A549 (cell line): ENCODE data around the gene CTNND2. TPM values are rescaled to one million over a fixed set of nuclear protein-coding genes. Genes with fewer than 3 reads are reported as not detected.

Experiments used
- ATAC-seq, 2 experiments: fragments of 200-7000 bp in 1 of 2; fragments of >200 bp in 1 of 2; cut with Nextera tagmentation in 1 of 2; cut with Tn5 transposase in 1 of 2; 3 replicates each; pipeline versions ENCODE4 v1.8.0 to v1.9.1; 2018 to 2020; ENCODE audit warnings: mild to moderate bottlenecking in 1 of 2, moderate library complexity in 1 of 2
- CTCF ChIA-PET: fragments of 300-600 bp; sonication (Branson Sonifier 250); formaldehyde crosslinking; extraction: SDS; loops from one replicate; lab custom pipeline; 2021; ENCODE audit warnings: antibody characterized with exemption, inconsistent platforms; lab: Yijun Ruan, JAX
- POLR2A ChIA-PET: fragments of 350-600 bp; formaldehyde crosslinking; extraction: SDS; loops from one replicate; lab custom pipeline; 2021; ENCODE audit warnings: antibody characterized with exemption, inconsistent platforms; lab: Yijun Ruan, JAX
- DNase-seq, 2 experiments: peaks; one replicate each; pipeline versions ENCODE4 v3.0.0 to v3.0.0-alpha.2; 2011 to 2016; ENCODE audit warnings: low read depth in 1 of 2, low spot score in 1 of 2
- FAIRE-seq: peaks from 2 replicates; lab custom pipeline; 2011; peaks lifted over from hg19 to GRCh38; lab: Jason Lieb, UNC
- H3K27ac ChIP-seq, 2 experiments: fragments of >200 bp; sonication (Bioruptor Twin); formaldehyde crosslinking; 3 replicates each; pipeline ENCODE4 v1.5.1; 2016 to 2017
- H3K4me1 ChIP-seq: fragments of >200 bp; sonication (Bioruptor Twin); formaldehyde crosslinking; 3 replicates; pipeline ENCODE4 v1.6.1; 2016
- H3K4me2 ChIP-seq: fragments of >200 bp; sonication (Bioruptor Twin); formaldehyde crosslinking; 3 replicates; pipeline ENCODE4 v1.6.1; 2016
- H3K4me3 ChIP-seq: fragments of >200 bp; sonication (Bioruptor Twin); formaldehyde crosslinking; 3 replicates; pipeline ENCODE4 v1.5.1; 2016
- H3K9me3 ChIP-seq: fragments of >200 bp; sonication (Bioruptor Twin); formaldehyde crosslinking; 3 replicates; pipeline ENCODE4 v1.6.1; 2016
- BHLHE40 ChIP-seq: IDR thresholded peaks from 2 replicates; pipeline ENCODE4 v1.6.1; 2012; ENCODE audit warnings: low read depth, low read length, inconsistent platforms
- CBX8 ChIP-seq: fragments of 200-600 bp; sonication (generic); IDR thresholded peaks from 2 replicates; pipeline ENCODE4 v1.6.1; 2016
- CHD4 ChIP-seq: fragments of 200-600 bp; sonication (generic); IDR thresholded peaks from 2 replicates; pipeline ENCODE4 v1.6.1; 2016; ENCODE audit warnings: antibody characterized with exemption, mild to moderate bottlenecking, borderline replicate concordance
- ESRRA ChIP-seq: fragments of 150-350 bp; IDR thresholded peaks from 2 replicates; pipeline ENCODE4 v1.6.1; 2014; ENCODE audit warnings: mild to moderate bottlenecking, low read length, borderline replicate concordance
- JUN ChIP-seq, 2 experiments: fragments of >200 bp; sonication (Bioruptor Twin); formaldehyde crosslinking; IDR thresholded peaks; 2 replicates in 1 of 2; 3 replicates in 1 of 2; pipeline ENCODE4 v1.6.1; 2016 to 2017
- JUNB ChIP-seq: fragments of >200 bp; sonication (Bioruptor Twin); formaldehyde crosslinking; IDR thresholded peaks from 2 replicates; pipeline ENCODE4 v1.6.1; 2016
- MAFK ChIP-seq: fragments of 450-650 bp; IDR thresholded peaks from 2 replicates; pipeline ENCODE4 v1.6.1; 2014; ENCODE audit not compliant: partially characterized antibody
- MYC ChIP-seq: IDR thresholded peaks from 2 replicates; pipeline ENCODE4 v1.6.1; 2012; ENCODE audit warnings: mild to moderate bottlenecking, inconsistent platforms, low read length, improper control_type of control experiment, borderline replicate concordance
- NPAS2 ChIP-seq: fragments of 250-450 bp; sonication (Bioruptor Pico); IDR thresholded peaks from 2 replicates; pipeline ENCODE4 v1.8.0; 2022; ENCODE audit warnings: mild to moderate bottlenecking, moderate library complexity, borderline replicate concordance
- NR3C1 ChIP-seq: fragments of >200 bp; sonication (Bioruptor Twin); formaldehyde crosslinking; IDR thresholded peaks from 3 replicates; pipeline ENCODE4 v1.6.1; 2017
- POLR2A ChIP-seq: IDR thresholded peaks from 2 replicates; pipeline ENCODE4 v1.6.1; 2012; ENCODE audit warnings: mild to moderate bottlenecking, low read length
- RFX5 ChIP-seq: fragments of 450-650 bp; IDR thresholded peaks from 2 replicates; pipeline ENCODE4 v1.7.1; 2014; ENCODE audit warnings: antibody characterized with exemption, mild to moderate bottlenecking, moderate library complexity
- RNF2 ChIP-seq: fragments of 200-600 bp; sonication (generic); IDR thresholded peaks from 2 replicates; pipeline ENCODE4 v1.6.1; 2016; ENCODE audit warnings: low read depth, mild to moderate bottlenecking, antibody characterized with exemption, moderate library complexity, borderline replicate concordance
- SMC3 ChIP-seq: fragments of >200 bp; sonication (Bioruptor Twin); formaldehyde crosslinking; IDR thresholded peaks from 3 replicates; pipeline ENCODE4 v1.6.1; 2018; ENCODE audit warnings: inconsistent platforms
- WGBS: methylation state at CpG from one replicate; pipeline ENCODE4 v1.1.6; 2017; ENCODE audit errors: missing lambda C conversion rate; 5-methylcytosine and 5-hydroxymethylcytosine counted together
- polyA plus RNA-seq, 4 experiments: library from polyadenylated mRNA; depleted of rRNA in 3 of 4; stranded (reverse); fragments of >200 nt; fragmentation: RNase III in 1 of 4; extraction: RNeasy Plus Mini Kit Qiagen cat#74134 plus additional on column Dnase treatment in 1 of 4; gene quantifications; 2 replicates in 3 of 4; 3 replicates in 1 of 4; pipeline ENCODE4 v1.2.3, GENCODE V29; 2011 to 2017
- TF ChIP-seq, protein P1 (sequence below): fragments of 200-600 bp; sonication (generic); IDR thresholded peaks from 2 replicates; pipeline ENCODE4 v1.6.1; 2016; ENCODE audit warnings: antibody characterized with exemption, mild to moderate bottlenecking, moderate library complexity
- TF ChIP-seq, protein P2 (sequence below): fragments of 250-450 bp; sonication (Bioruptor Pico); IDR thresholded peaks from 2 replicates; pipeline ENCODE4 v1.5.0; 2021; ENCODE audit warnings: mild to moderate bottlenecking, moderate library complexity, borderline replicate concordance
- TF ChIP-seq, protein P3 (sequence below): fragments of >200 bp; sonication (Bioruptor Twin); formaldehyde crosslinking; IDR thresholded peaks from 3 replicates; pipeline ENCODE4 v1.6.1; 2016
- TF ChIP-seq, protein P4 (sequence below): fragments of >200 bp; sonication (Bioruptor Twin); formaldehyde crosslinking; IDR thresholded peaks from 3 replicates; pipeline ENCODE4 v1.5.1; 2016

Gene CTNND2
- polyA plus RNA-seq, 2 of the 4 experiments (the other 2 are of a cell fraction): not detected

DNA sequence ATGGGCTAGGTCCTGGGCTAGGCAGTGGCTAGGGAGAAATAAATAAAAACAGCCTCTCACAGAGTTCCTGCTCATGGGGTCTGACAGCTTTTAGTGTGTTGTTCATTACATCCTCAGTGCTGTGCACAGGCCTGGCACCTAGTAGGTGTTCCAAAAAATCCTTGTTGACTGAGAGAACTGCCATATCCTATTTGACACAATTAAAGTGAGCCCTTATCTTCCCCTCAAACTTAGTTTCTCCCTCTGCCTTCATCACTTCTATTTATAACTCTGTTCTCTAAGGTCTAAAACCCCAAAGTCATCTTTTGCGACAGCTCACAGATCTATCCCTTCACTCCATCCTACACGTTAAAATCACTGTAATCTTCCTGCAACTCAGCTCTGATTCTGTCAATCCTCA lies 594.1 kb downstream of the CTNND2 start:
- ChIA-PET POLR2A (no interaction called here), CTCF (no interaction called here)
- H3K4me3 ChIP-seq: no peak overlapping the region
- no peak for FAIRE-seq
- ATAC-seq: no peak
- no peak for DNase-seq
- H3K9me3 ChIP-seq: no peaks in the 10 kb centered on the region
- H3K27ac ChIP-seq: no peak overlapping the region
- no peak overlapping the region for H3K4me2 ChIP-seq
- WGBS: 35% methylated on average over 2 of the region's 2 CpGs
- H3K4me1 ChIP-seq: no peaks in the 10 kb centered on the region
- TF ChIP-seq RFX5: no peak
- TF ChIP-seq, protein P1, sequence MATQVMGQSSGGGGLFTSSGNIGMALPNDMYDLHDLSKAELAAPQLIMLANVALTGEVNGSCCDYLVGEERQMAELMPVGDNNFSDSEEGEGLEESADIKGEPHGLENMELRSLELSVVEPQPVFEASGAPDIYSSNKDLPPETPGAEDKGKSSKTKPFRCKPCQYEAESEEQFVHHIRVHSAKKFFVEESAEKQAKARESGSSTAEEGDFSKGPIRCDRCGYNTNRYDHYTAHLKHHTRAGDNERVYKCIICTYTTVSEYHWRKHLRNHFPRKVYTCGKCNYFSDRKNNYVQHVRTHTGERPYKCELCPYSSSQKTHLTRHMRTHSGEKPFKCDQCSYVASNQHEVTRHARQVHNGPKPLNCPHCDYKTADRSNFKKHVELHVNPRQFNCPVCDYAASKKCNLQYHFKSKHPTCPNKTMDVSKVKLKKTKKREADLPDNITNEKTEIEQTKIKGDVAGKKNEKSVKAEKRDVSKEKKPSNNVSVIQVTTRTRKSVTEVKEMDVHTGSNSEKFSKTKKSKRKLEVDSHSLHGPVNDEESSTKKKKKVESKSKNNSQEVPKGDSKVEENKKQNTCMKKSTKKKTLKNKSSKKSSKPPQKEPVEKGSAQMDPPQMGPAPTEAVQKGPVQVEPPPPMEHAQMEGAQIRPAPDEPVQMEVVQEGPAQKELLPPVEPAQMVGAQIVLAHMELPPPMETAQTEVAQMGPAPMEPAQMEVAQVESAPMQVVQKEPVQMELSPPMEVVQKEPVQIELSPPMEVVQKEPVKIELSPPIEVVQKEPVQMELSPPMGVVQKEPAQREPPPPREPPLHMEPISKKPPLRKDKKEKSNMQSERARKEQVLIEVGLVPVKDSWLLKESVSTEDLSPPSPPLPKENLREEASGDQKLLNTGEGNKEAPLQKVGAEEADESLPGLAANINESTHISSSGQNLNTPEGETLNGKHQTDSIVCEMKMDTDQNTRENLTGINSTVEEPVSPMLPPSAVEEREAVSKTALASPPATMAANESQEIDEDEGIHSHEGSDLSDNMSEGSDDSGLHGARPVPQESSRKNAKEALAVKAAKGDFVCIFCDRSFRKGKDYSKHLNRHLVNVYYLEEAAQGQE: no peak
- TF ChIP-seq JUN (IDR thresholded peaks at IDR 0.05): no peak
- TF ChIP-seq BHLHE40: no peak
- TF ChIP-seq, protein P2, sequence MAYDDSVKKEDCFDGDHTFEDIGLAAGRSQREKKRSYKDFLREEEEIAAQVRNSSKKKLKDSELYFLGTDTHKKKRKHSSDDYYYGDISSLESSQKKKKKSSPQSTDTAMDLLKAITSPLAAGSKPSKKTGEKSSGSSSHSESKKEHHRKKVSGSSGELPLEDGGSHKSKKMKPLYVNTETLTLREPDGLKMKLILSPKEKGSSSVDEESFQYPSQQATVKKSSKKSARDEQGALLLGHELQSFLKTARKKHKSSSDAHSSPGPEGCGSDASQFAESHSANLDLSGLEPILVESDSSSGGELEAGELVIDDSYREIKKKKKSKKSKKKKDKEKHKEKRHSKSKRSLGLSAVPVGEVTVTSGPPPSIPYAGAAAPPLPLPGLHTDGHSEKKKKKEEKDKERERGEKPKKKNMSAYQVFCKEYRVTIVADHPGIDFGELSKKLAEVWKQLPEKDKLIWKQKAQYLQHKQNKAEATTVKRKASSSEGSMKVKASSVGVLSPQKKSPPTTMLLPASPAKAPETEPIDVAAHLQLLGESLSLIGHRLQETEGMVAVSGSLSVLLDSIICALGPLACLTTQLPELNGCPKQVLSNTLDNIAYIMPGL (CRISPR knock-in tag): no peak
- TF ChIP-seq POLR2A: no peak
- TF ChIP-seq, protein P3, sequence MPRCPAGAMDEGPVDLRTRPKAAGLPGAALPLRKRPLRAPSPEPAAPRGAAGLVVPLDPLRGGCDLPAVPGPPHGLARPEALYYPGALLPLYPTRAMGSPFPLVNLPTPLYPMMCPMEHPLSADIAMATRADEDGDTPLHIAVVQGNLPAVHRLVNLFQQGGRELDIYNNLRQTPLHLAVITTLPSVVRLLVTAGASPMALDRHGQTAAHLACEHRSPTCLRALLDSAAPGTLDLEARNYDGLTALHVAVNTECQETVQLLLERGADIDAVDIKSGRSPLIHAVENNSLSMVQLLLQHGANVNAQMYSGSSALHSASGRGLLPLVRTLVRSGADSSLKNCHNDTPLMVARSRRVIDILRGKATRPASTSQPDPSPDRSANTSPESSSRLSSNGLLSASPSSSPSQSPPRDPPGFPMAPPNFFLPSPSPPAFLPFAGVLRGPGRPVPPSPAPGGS: no peak
- TF ChIP-seq, protein P4, sequence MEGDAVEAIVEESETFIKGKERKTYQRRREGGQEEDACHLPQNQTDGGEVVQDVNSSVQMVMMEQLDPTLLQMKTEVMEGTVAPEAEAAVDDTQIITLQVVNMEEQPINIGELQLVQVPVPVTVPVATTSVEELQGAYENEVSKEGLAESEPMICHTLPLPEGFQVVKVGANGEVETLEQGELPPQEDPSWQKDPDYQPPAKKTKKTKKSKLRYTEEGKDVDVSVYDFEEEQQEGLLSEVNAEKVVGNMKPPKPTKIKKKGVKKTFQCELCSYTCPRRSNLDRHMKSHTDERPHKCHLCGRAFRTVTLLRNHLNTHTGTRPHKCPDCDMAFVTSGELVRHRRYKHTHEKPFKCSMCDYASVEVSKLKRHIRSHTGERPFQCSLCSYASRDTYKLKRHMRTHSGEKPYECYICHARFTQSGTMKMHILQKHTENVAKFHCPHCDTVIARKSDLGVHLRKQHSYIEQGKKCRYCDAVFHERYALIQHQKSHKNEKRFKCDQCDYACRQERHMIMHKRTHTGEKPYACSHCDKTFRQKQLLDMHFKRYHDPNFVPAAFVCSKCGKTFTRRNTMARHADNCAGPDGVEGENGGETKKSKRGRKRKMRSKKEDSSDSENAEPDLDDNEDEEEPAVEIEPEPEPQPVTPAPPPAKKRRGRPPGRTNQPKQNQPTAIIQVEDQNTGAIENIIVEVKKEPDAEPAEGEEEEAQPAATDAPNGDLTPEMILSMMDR: no peak
- TF ChIP-seq CHD4: no peak

DNA sequence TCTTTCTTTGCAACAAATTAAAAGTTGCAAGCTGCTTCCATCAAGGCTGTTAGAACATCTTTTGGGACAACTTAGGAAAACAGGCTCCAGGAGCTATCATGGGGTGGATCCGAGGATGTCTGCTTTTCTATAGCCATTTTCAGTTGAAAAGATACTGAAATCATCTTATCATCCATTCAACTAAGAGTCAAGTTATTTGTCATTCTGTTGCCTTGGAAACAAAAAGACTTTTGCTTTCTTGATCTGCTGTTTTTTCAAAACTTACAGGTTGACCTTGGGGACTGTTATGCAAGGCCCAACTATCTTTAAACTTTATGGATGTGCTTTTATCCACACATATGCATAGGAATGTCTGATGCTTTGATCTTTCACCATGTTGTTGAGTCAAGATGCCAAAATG lies 597.9 kb downstream of the CTNND2 start:
- no peak for TF ChIP-seq NPAS2 (CRISPR knock-in tag)
- TF ChIP-seq JUNB: no peak
- TF ChIP-seq RNF2: no peak
- TF ChIP-seq CBX8: no peak
- no peak for TF ChIP-seq SMC3
- no peak for TF ChIP-seq MAFK
- no peak for TF ChIP-seq MYC
- TF ChIP-seq ESRRA: no peak
- TF ChIP-seq NR3C1: no peak
- TF ChIP-seq, all 56 proteins: peak for 0

More for the DNA sequence above, 597.9 kb downstream of the CTNND2 start:
- DNase-seq (no peak), FAIRE-seq (no peak), ATAC-seq (no peak)
- no peak overlapping the region for H3K4me2 ChIP-seq
- no peaks in the 10 kb centered on the region for H3K9me3 ChIP-seq
- WGBS: 0% methylated on average over 1 of the region's 1 CpG
- no peak overlapping the region for H3K4me3 ChIP-seq
- ChIA-PET CTCF (no interaction called here), POLR2A (no interaction called here)
- no peaks in the 10 kb centered on the region for H3K4me1 ChIP-seq
- no peak overlapping the region for H3K27ac ChIP-seq
